PFSK-1 (cell line): ENCODE measurements around the gene PLEKHA5.

Source experiments
- FOXP2 ChIP-seq: optimal IDR thresholded peaks from 2 replicates; pipeline ENCODE3; 2011; ENCODE audit warnings: borderline replicate concordance, control low read depth, inconsistent platforms; ENCODE audit not compliant: insufficient read depth; ENCODE audit errors: extremely low read length, extremely low read depth
- POLR2AphosphoS5 ChIP-seq: IDR thresholded peaks from 2 replicates; pipeline ENCODE4 v1.6.1; 2012; ENCODE audit warnings: low read depth, mild to moderate bottlenecking, control low read depth, low read length, moderate library complexity
- REST ChIP-seq, 2 experiments: IDR thresholded peaks; 2 replicates each; pipeline versions ENCODE4 v1.6.1 to v1.8.0; 2011 to 2012; ENCODE audit warnings: low read depth in 2 of 2, low read length in 2 of 2, control low read depth in 1 of 2, inconsistent platforms in 1 of 2, mild to moderate bottlenecking in 1 of 2, moderate library complexity in 1 of 2; ENCODE audit not compliant: insufficient read depth in 1 of 2
- SIN3A ChIP-seq: IDR thresholded peaks from 2 replicates; pipeline ENCODE4 v1.6.1; 2012; ENCODE audit warnings: mild to moderate bottlenecking, low read length, moderate library complexity, borderline replicate concordance; ENCODE audit not compliant: insufficient read depth
- TAF1 ChIP-seq: IDR thresholded peaks from 2 replicates; pipeline ENCODE4 v1.6.1; 2012; ENCODE audit warnings: low read length, control low read depth, borderline replicate concordance; ENCODE audit not compliant: insufficient read depth

The PLEKHA5 gene

GRCh38 chr12:19220205-19220604, 90.7 kb downstream of the PLEKHA5 start:
- TF ChIP-seq TAF1 (no peak), FOXP2 (no peak), POLR2AphosphoS5 (no peak), SIN3A (no peak), REST (IDR thresholded peaks at IDR 0.05; ENCODE audit: insufficient read depth in 1 of 2, low read depth in 2 of 2, low read length in 2 of 2) (no peak)

- TF ChIP-seq POLR2AphosphoS5 (no peak), TAF1 (no peak), SIN3A (no peak), FOXP2 (no peak), REST (IDR thresholded peaks at IDR 0.05; ENCODE audit: insufficient read depth in 1 of 2, low read depth in 2 of 2, low read length in 2 of 2) (no peak)
Measured at GRCh38 chr12:19220852-19221466, 91.4 kb downstream of the PLEKHA5 start.

- TF ChIP-seq POLR2AphosphoS5, result no peak
- TF ChIP-seq SIN3A, result no peak
- TF ChIP-seq REST (IDR thresholded peaks at IDR 0.05; ENCODE audit: insufficient read depth in 1 of 2, low read depth in 2 of 2, low read length in 2 of 2), result no peak
- TF ChIP-seq FOXP2, result no peak
Measured at GRCh38 chr12:19222558-19222957, 93.0 kb downstream of the PLEKHA5 start.

- TF ChIP-seq SIN3A (no peak), TAF1 (no peak), POLR2AphosphoS5 (no peak), REST (IDR thresholded peaks at IDR 0.05; ENCODE audit: insufficient read depth in 1 of 2, low read depth in 2 of 2, low read length in 2 of 2) (no peak), FOXP2 (no peak)
Measured at GRCh38 chr12:19223018-19223417, 93.5 kb downstream of the PLEKHA5 start.

GRCh38 chr12:19223695-19224094, 94.2 kb downstream of the PLEKHA5 start:
- no peak for TF ChIP-seq FOXP2
- no peak for TF ChIP-seq TAF1
- no peak for TF ChIP-seq REST (IDR thresholded peaks at IDR 0.05; ENCODE audit: insufficient read depth in 1 of 2, low read depth in 2 of 2, low read length in 2 of 2)
- no peak for TF ChIP-seq POLR2AphosphoS5
- TF ChIP-seq SIN3A, result no peak
